Activated gamma-delta T cell (primary cell): ENCODE data around the gene TNRC18.
"Not testable (repeated sequence)": the region's sequence is repeated elsewhere in the genome, so short reads cannot be mapped to it uniquely, and the experiment has no call there.

Experiments
- DNase-seq: peaks from one replicate; lab custom pipeline; 2025; lab: John Stamatoyannopoulos, UW
- total RNA-seq, 2 donors: gene quantifications; one replicate each; lab custom pipeline; 2026; lab: John Stamatoyannopoulos, UW

The TNRC18 gene
- 116 to 144 reads per million in 2 donors for total RNA-seq

- DNase-seq = no peak
These were observed at the start of gene TNRC18 for GRCh38 chr7:5423306-5423975. Gene TNRC18, minus strand, starts transcription at chr7:5423834. Its CDS starts 2,588 bp downstream, at chr7:5421246.

- no peak for DNase-seq
These were observed 49.0 kb upstream of the TNRC18 start for GRCh38 chr7:5472432-5473315.

GRCh38 chr7:5471623-5472022, 48.0 kb upstream of the TNRC18 start:
- not testable (repeated sequence) for DNase-seq

GRCh38 chr7:5470816-5471215, 47.2 kb upstream of the TNRC18 start:
- no peak for DNase-seq

- DNase-seq = no peak
These were observed 46.5 kb upstream of the TNRC18 start for GRCh38 chr7:5470167-5470532.

GRCh38 chr7:5469375-5470166, 45.9 kb upstream of the TNRC18 start:
- no peak for DNase-seq

GRCh38 chr7:5467645-5468044, 44.0 kb upstream of the TNRC18 start:
- no peak for DNase-seq

- DNase-seq = no peak
These were observed 42.9 kb upstream of the TNRC18 start for GRCh38 chr7:5466551-5466950.

- DNase-seq = no peak
These were observed 39.4 kb upstream of the TNRC18 start for GRCh38 chr7:5463031-5463430.

GRCh38 chr7:5462216-5462615, 38.6 kb upstream of the TNRC18 start:
- no peak for DNase-seq

- DNase-seq = no peak
These were observed 35.4 kb upstream of the TNRC18 start for GRCh38 chr7:5458921-5459480.

- no peak for DNase-seq
These were observed 33.7 kb upstream of the TNRC18 start for GRCh38 chr7:5457245-5457735.

- no peak for DNase-seq
These were observed 32.8 kb upstream of the TNRC18 start for GRCh38 chr7:5456409-5456808.

GRCh38 chr7:5455581-5456219, 32.1 kb upstream of the TNRC18 start:
- DNase-seq = no peak

GRCh38 chr7:5455175-5455574, 31.5 kb upstream of the TNRC18 start:
- no peak for DNase-seq

- DNase-seq = no peak
These were observed 30.9 kb upstream of the TNRC18 start for GRCh38 chr7:5454485-5454884.

GRCh38 chr7:5453566-5454075, 30.0 kb upstream of the TNRC18 start:
- DNase-seq = no peak

GRCh38 chr7:5452937-5453540, 29.4 kb upstream of the TNRC18 start:
- DNase-seq = no peak

- DNase-seq = no peak
These were observed 28.9 kb upstream of the TNRC18 start for GRCh38 chr7:5452470-5452899.

GRCh38 chr7:5451391-5451790, 27.8 kb upstream of the TNRC18 start:
- no peak for DNase-seq
